H54 (cell line): ENCODE measurements around the gene CCR9.

Experiments used
- DNase-seq: peaks from one replicate; pipeline ENCODE4 v3.0.0; 2011; ENCODE audit warnings: low spot score, mixed read lengths; ENCODE audit not compliant: insufficient read length
- FAIRE-seq: peaks from 3 replicates; lab custom pipeline; 2011; peaks lifted over from hg19 to GRCh38; lab: Jason Lieb, UNC
- POLR2A ChIP-seq: IDR thresholded peaks from 2 replicates; pipeline ENCODE4 v1.6.1; 2011; ENCODE audit warnings: low read depth, mild to moderate bottlenecking, low read length

The CCR9 gene

GRCh38 chr3:45864760-45865519 lies 21.4 kb upstream of the CCR9 start:
- no peak for FAIRE-seq
- TF ChIP-seq POLR2A: no peak
- DNase-seq: no peak

- no peak for TF ChIP-seq POLR2A
- DNase-seq (no peak), FAIRE-seq (no peak)
Observed at GRCh38 chr3:45865563-45865962, 20.8 kb upstream of the CCR9 start.

GRCh38 chr3:45868213-45868612 lies 18.1 kb upstream of the CCR9 start:
- DNase-seq: no peak
- TF ChIP-seq POLR2A: no peak
- no peak for FAIRE-seq

GRCh38 chr3:45868650-45869049 lies 17.7 kb upstream of the CCR9 start:
- FAIRE-seq: no peak
- no peak for DNase-seq
- no peak for TF ChIP-seq POLR2A

GRCh38 chr3:45869638-45870037 lies 16.7 kb upstream of the CCR9 start:
- no peak for TF ChIP-seq POLR2A
- FAIRE-seq (no peak), DNase-seq (no peak)

- no peak for DNase-seq
- no peak for TF ChIP-seq POLR2A
- FAIRE-seq: no peak
Observed at GRCh38 chr3:45870099-45870498, 16.2 kb upstream of the CCR9 start.

GRCh38 chr3:45871780-45872179 lies 14.6 kb upstream of the CCR9 start:
- FAIRE-seq (no peak), DNase-seq (no peak)
- no peak for TF ChIP-seq POLR2A

- no peak for TF ChIP-seq POLR2A
- no peak for FAIRE-seq
- no peak for DNase-seq
Observed at GRCh38 chr3:45872569-45872968, 13.8 kb upstream of the CCR9 start.

- DNase-seq (no peak), FAIRE-seq (no peak)
- no peak for TF ChIP-seq POLR2A
Observed at GRCh38 chr3:45873036-45873435, 13.3 kb upstream of the CCR9 start.

GRCh38 chr3:45873638-45874037 lies 12.7 kb upstream of the CCR9 start:
- DNase-seq: no peak

GRCh38 chr3:45874677-45875346 lies 11.5 kb upstream of the CCR9 start:
- no peak for TF ChIP-seq POLR2A
- DNase-seq: no peak
- no peak for FAIRE-seq

More at GRCh38 chr3:45873638-45874037, 12.7 kb upstream of the CCR9 start:
- FAIRE-seq: no peak
- TF ChIP-seq POLR2A: no peak

GRCh38 chr3:45878124-45878523 lies 8.2 kb upstream of the CCR9 start:
- DNase-seq (no peak), FAIRE-seq (no peak)
- no peak for TF ChIP-seq POLR2A

GRCh38 chr3:45880725-45881077 lies 5.6 kb upstream of the CCR9 start:
- FAIRE-seq: no peak
- no peak for DNase-seq
- no peak for TF ChIP-seq POLR2A

- no peak for FAIRE-seq
- TF ChIP-seq POLR2A: no peak
- no peak for DNase-seq
Observed at GRCh38 chr3:45881078-45882022, 5.0 kb upstream of the CCR9 start.
